Smooth muscle cell (in vitro differentiated cells): Measurements from ENCODE around the gene KCNH5. TPM values are rescaled to one million over a fixed set of nuclear protein-coding genes. Genes with fewer than 3 reads are reported as not detected.

Experiments
- DNase-seq: peaks from one replicate; lab custom pipeline; 2025; ENCODE audit not compliant: unreplicated experiment; lab: John Stamatoyannopoulos, UW
- H2AFZ ChIP-seq: fragments of 200-600 bp; sonication (generic); 2 replicates; pipeline ENCODE4 v1.6.0; 2016; ENCODE audit warnings: antibody characterized with exemption, low read depth, mild to moderate bottlenecking
- H3F3A ChIP-seq: fragments of 200-600 bp; sonication (generic); 2 replicates; pipeline ENCODE4 v1.6.0; 2017; ENCODE audit warnings: antibody characterized with exemption, low read depth
- H3K27ac ChIP-seq: fragments of 200-600 bp; sonication (generic); 2 replicates; pipeline ENCODE4 v1.5.1; 2016; ENCODE audit warnings: low read depth, mild to moderate bottlenecking
- H3K27me3 ChIP-seq: fragments of 200-600 bp; sonication (generic); 2 replicates; pipeline ENCODE4 v1.6.1; 2016; ENCODE audit warnings: low read depth, mild to moderate bottlenecking
- H3K36me3 ChIP-seq: fragments of 200-600 bp; sonication (generic); 2 replicates; pipeline ENCODE4 v1.5.1; 2016; ENCODE audit warnings: low read depth
- H3K4me1 ChIP-seq: fragments of 200-600 bp; sonication (generic); 2 replicates; pipeline ENCODE4 v1.5.1; 2016; ENCODE audit warnings: low read depth
- H3K4me2 ChIP-seq: fragments of 200-600 bp; sonication (generic); 2 replicates; pipeline ENCODE4 v1.6.0; 2016; ENCODE audit warnings: mild to moderate bottlenecking
- H3K4me3 ChIP-seq: fragments of 200-600 bp; sonication (generic); 2 replicates; pipeline ENCODE4 v1.5.1; 2016; ENCODE audit warnings: mild to moderate bottlenecking
- H3K79me2 ChIP-seq: fragments of 200-600 bp; sonication (generic); 2 replicates; pipeline ENCODE4 v1.6.0; 2016; ENCODE audit warnings: low read depth, mild to moderate bottlenecking
- H3K9ac ChIP-seq: fragments of 200-600 bp; sonication (generic); 2 replicates; pipeline ENCODE4 v1.6.0; 2016; ENCODE audit warnings: low read depth
- H3K9me3 ChIP-seq: fragments of 200-600 bp; sonication (generic); replicated peaks from 2 replicates; pipeline ENCODE4 v1.5.1; 2016; ENCODE audit warnings: low read depth
- H4K20me1 ChIP-seq: fragments of 200-600 bp; sonication (generic); 2 replicates; pipeline ENCODE4 v1.6.0; 2016; ENCODE audit warnings: low read depth
- WGBS: methylation state at CpG from one replicate; pipeline ENCODE4 v1.1.7; 2016; ENCODE audit warnings: low lambda C conversion rate; 5-methylcytosine and 5-hydroxymethylcytosine counted together
- polyA plus RNA-seq: library from polyadenylated mRNA; unstranded; fragments of >200 nt; fragmentation: Nextera tagmentation; extraction: Ambion mirVana; gene quantifications from 2 replicates; pipeline ENCODE4 v1.2.1, GENCODE V29; 2016
- total RNA-seq: library from RNA; depleted of rRNA; stranded (reverse); fragments of >200 nt; gene quantifications from 2 replicates; pipeline ENCODE4 v1.2.3, GENCODE V29; 2014
- TF ChIP-seq, protein P1 (sequence below): fragments of 200-600 bp; sonication (generic); IDR thresholded peaks from 2 replicates; pipeline ENCODE4 v1.5.1; 2017; ENCODE audit warnings: borderline replicate concordance, mild to moderate bottlenecking, antibody characterized with exemption; ENCODE audit not compliant: insufficient read depth, poor library complexity, severe bottlenecking

Gene KCNH5
- total and polyA plus RNA-seq, 2 experiments from 2014 or later: 0.03 to 0.54 TPM

DNA sequence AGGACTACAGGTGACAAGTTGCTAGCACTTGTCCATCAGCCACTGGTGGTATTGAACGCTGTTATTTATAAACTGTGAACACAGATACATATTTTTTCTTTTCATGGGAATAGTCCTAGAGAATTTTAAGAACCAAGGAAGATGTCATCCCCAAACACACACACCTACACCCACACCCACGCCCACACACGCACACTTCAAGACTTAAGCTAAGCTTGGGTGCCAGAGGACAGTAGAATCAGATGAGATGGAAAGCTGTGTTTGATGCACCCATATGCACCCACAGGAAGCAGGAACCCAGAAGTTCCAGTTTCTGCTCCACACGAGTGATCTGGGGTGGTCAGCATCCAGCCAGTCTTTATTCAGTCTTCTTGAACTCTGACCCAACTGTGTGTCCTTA lies 348.3 kb downstream of the KCNH5 start:
- H3K4me3 ChIP-seq: no peak overlapping the region
- TF ChIP-seq, protein P1, sequence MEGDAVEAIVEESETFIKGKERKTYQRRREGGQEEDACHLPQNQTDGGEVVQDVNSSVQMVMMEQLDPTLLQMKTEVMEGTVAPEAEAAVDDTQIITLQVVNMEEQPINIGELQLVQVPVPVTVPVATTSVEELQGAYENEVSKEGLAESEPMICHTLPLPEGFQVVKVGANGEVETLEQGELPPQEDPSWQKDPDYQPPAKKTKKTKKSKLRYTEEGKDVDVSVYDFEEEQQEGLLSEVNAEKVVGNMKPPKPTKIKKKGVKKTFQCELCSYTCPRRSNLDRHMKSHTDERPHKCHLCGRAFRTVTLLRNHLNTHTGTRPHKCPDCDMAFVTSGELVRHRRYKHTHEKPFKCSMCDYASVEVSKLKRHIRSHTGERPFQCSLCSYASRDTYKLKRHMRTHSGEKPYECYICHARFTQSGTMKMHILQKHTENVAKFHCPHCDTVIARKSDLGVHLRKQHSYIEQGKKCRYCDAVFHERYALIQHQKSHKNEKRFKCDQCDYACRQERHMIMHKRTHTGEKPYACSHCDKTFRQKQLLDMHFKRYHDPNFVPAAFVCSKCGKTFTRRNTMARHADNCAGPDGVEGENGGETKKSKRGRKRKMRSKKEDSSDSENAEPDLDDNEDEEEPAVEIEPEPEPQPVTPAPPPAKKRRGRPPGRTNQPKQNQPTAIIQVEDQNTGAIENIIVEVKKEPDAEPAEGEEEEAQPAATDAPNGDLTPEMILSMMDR: no peak
- H3K36me3 ChIP-seq: no peaks in the 10 kb centered on the region
- no peaks in the 10 kb centered on the region for H3K79me2 ChIP-seq
- H3K9ac ChIP-seq: no peak overlapping the region
- peaks cover 7% of the 10 kb centered on the region for H3F3A ChIP-seq
- H3K27ac ChIP-seq: no peak overlapping the region
- no peaks in the 10 kb centered on the region for H3K9me3 ChIP-seq
- WGBS: over 99% methylated on average over 4 of the region's 4 CpGs
- no peaks in the 10 kb centered on the region for H4K20me1 ChIP-seq
- no peaks in the 10 kb centered on the region for H3K27me3 ChIP-seq
- H3K4me1 ChIP-seq: peaks cover 15% of the 10 kb centered on the region
- no peak overlapping the region for H2AFZ ChIP-seq
- no peak overlapping the region for H3K4me2 ChIP-seq
- DNase-seq: no peak

DNA sequence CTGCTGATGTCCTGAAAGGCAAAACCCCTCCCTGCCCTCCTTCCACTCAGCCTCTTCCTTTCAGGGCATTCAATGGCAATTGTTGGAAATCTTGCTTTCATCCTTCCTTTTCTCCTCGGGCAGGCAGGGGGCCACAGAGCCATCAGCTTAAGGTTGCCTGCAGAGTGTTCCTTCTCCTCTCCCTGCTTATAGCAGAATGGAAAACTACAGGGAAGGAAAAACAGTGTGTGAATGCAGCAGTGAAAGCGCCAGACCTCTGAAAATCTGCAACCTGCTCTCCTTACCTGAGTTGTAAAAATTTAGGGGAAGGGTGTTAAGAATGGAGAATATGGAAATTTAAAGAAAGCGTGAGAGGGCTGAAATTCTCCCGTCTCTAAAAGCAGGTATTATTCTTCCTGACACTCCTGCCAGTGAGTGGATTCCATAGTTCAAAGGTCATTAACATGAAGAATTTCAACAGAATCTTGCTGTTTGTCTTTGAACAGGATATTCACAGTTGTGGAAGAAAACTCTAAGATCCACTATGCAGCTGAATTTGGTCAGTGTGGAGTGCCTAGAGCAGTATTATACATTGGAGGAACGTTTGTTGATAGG lies 348.8 kb downstream of the KCNH5 start:
- H3K27ac ChIP-seq: no peak overlapping the region
- H3K79me2 ChIP-seq: no peaks in the 10 kb centered on the region
- peaks cover 7% of the 10 kb centered on the region for H3F3A ChIP-seq
- TF ChIP-seq, protein P1: no peak
- peak overlapping the region; percentile 71 for H2AFZ ChIP-seq
- no peak overlapping the region for H3K9ac ChIP-seq
- WGBS: 50% methylated on average over 5 of the region's 5 CpGs
- DNase-seq: no peak
- H3K4me3 ChIP-seq: no peak overlapping the region
- H3K9me3 ChIP-seq: no peaks in the 10 kb centered on the region
- H3K4me2 ChIP-seq: no peak overlapping the region
- no peaks in the 10 kb centered on the region for H4K20me1 ChIP-seq
- H3K4me1 ChIP-seq: peaks cover 20% of the 10 kb centered on the region
- H3K27me3 ChIP-seq: no peaks in the 10 kb centered on the region
- no peaks in the 10 kb centered on the region for H3K36me3 ChIP-seq

DNA sequence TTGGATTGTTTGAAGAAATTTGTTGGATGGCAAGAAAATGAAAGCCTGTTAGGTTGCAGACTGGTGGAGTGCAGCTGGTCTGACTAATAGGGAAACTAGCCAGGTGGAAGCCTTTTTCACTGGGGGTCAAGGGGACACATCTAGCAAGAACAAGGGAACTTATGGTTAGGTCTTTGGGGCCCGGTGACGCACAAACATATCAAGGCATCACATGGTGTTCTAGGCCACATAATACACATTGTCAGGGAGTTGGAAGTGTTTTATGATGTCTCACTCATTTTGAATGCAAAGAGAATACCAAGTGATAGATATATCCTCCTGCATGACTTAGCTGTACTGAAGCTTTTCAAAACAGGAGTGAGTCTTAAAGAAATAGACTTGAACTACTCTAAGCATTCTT lies 351.2 kb downstream of the KCNH5 start:
- Histone ChIP-seq H3K27ac (no peak overlapping the region), H2AFZ (no peak overlapping the region), H3K4me2 (no peak overlapping the region), H3K4me1 (peaks cover 18% of the 10 kb centered on the region), H3K36me3 (no peaks in the 10 kb centered on the region), H3K4me3 (no peak overlapping the region), H4K20me1 (no peaks in the 10 kb centered on the region), H3K27me3 (no peaks in the 10 kb centered on the region), H3F3A (peaks cover 7% of the 10 kb centered on the region), H3K9me3 (no peaks in the 10 kb centered on the region), H3K79me2 (no peaks in the 10 kb centered on the region), H3K9ac (no peak overlapping the region)
- TF ChIP-seq, protein P1: no peak
- 85% methylated on average over 2 of the region's 2 CpGs for WGBS
- DNase-seq: no peak

DNA sequence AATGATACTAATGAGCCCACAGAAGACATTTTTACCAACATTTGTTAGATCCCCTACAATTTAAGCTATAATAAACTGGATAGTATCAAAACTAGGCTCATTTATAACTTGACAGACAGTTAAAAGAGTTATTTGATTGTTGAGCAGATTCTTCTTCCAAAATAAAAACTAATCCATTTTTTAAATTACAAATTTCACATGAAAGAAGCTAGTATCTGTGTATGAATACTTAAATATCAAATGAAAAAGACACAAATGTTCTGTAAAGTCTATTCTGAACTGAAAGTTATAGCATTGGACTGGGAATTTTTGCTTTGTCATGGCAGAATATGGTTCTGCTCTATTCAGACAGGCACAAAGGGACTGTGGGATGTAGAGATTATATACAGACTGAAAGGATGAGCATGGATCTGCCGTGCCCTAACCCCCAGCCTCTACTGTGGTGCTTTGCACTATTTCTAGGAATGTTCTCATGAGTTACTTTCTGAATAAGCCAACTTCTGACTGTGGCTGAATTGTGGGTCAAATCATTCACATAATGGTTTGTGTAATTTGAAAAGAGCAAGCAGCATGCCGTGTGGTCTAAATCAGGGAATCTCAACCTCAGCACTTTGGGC lies 352.7 kb downstream of the KCNH5 start:
- H3K27ac ChIP-seq: peak overlapping the region; percentile 98
- peaks cover 7% of the 10 kb centered on the region for H3F3A ChIP-seq
- H2AFZ ChIP-seq: peak overlapping the region; percentile 94
- no peaks in the 10 kb centered on the region for H3K36me3 ChIP-seq
- H3K27me3 ChIP-seq: no peaks in the 10 kb centered on the region
- peak overlapping the region; percentile 82 for H3K4me2 ChIP-seq
- H4K20me1 ChIP-seq: no peaks in the 10 kb centered on the region
- 12% methylated on average over 2 of the region's 2 CpGs for WGBS
- no peak for DNase-seq
- peak overlapping the region; percentile 85 for H3K9ac ChIP-seq
- no peaks in the 10 kb centered on the region for H3K9me3 ChIP-seq
- H3K4me3 ChIP-seq: peak overlapping the region; percentile 35
- H3K4me1 ChIP-seq: peaks cover 18% of the 10 kb centered on the region
- H3K79me2 ChIP-seq: no peaks in the 10 kb centered on the region
- TF ChIP-seq, protein P1: no peak
